ENCODE data around the gene WSB1.
A peak's percentile ranks its signal among the peaks of the same experiment; 100 is the strongest.

The WSB1 gene

GRCh38 chr17:27256225-27257030 lies 37.5 kb upstream of the WSB1 start:
- no peaks in the 10 kb centered on the region for H3K27me3 ChIP-seq
- peak overlapping the region in 2 of 11 experiments; percentile 4 to 47; a peak in 1 of 22 replicates for H3K4me2 ChIP-seq
- H3K4me3 ChIP-seq: no peak overlapping the region
- H3K4me1 ChIP-seq: peaks cover 0 to 16% (median 0%) of the 10 kb centered on the region in 10 experiments; a peak in 4 of 20 replicates
- H4K20me1 ChIP-seq: no peaks in the 10 kb centered on the region
- no peak overlapping the region for H3K9ac ChIP-seq
- no peaks in the 10 kb centered on the region for H3K36me3 ChIP-seq
- no peak overlapping the region; a peak in 1 of 22 replicates for H3K27ac ChIP-seq
- TF ChIP-seq Cebpa-rat (IDR thresholded peaks at IDR 0.05): no peak
- H3K9me3 ChIP-seq (replicated peaks in 1 of 11): peaks cover 0 to 5% (median 3%) of the 10 kb centered on the region in 11 experiments; a peak in 4 of 22 replicates

DNA sequence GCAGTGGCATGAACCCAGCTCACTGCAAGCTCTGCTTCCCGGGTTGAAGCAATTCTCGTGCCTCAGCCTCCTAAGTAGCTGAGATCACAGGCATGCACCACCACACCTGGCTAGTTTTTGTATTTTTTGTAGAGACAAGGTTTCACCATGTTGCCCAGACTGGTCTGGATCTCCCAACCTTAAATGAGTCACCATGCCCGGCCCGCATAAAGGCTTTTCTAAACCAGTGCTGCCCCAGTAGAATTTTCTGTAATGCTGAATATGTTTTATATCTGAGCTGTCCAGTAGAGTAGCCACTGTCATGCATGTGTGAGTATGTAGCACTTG lies 36.9 kb upstream of the WSB1 start:
- H3K27me3 ChIP-seq: no peaks in the 10 kb centered on the region
- no peak overlapping the region for H3K4me3 ChIP-seq
- TF ChIP-seq Cebpa-rat (IDR thresholded peaks at IDR 0.05): no peak

DNA sequence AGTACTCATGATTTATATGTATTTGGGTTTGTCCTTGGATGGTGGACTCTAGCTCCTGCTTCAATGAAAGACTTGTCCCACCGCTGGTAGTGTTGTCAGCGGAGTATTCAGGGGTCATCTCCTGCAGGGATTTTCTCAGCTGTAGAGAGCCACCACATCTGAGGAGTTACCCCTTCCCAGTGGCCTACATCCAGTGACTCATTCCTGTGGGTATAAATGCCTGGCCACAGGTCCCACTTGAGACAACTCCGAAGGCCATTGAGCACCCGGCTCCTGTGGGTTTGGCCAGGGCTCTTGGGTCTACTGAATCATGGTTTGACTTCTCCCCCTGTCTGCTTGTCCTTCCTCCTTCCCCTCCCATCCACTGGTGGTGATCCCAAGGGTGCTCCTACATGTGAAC lies 34.6 kb upstream of the WSB1 start:
- Histone ChIP-seq H3K9me3 (replicated peaks in 1 of 11) (no peaks in the 10 kb centered on the region), H3K4me2 (no peak overlapping the region), H3K27me3 (no peaks in the 10 kb centered on the region), H3K4me3 (no peak overlapping the region), H3K9ac (no peak overlapping the region), H3K4me1 (peaks cover 0 to 26% (median 0%) of the 10 kb centered on the region in 10 experiments; a peak in 4 of 20 replicates), H3K36me3 (no peaks in the 10 kb centered on the region), H4K20me1 (no peaks in the 10 kb centered on the region), H3K27ac (no peak overlapping the region)
- no peak for TF ChIP-seq Cebpa-rat (IDR thresholded peaks at IDR 0.05)

More for the DNA sequence above, 36.9 kb upstream of the WSB1 start:
- H3K36me3 ChIP-seq: no peaks in the 10 kb centered on the region
- H3K9me3 ChIP-seq (replicated peaks in 1 of 11): peaks cover 0 to 5% (median 3%) of the 10 kb centered on the region in 11 experiments; a peak in 4 of 22 replicates
- H3K4me2 ChIP-seq: peak overlapping the region in 2 of 11 experiments; percentile 4 to 47; a peak in 1 of 22 replicates
- peaks cover 0 to 16% (median 0%) of the 10 kb centered on the region in 10 experiments; a peak in 4 of 20 replicates for H3K4me1 ChIP-seq
- H3K9ac ChIP-seq: no peak overlapping the region
- H3K27ac ChIP-seq: no peak overlapping the region
- H4K20me1 ChIP-seq: no peaks in the 10 kb centered on the region

- no peak overlapping the region for H3K27ac ChIP-seq
- no peaks in the 10 kb centered on the region for H4K20me1 ChIP-seq
- H3K9me3 ChIP-seq (replicated peaks in 1 of 11): no peaks in the 10 kb centered on the region
- H3K27me3 ChIP-seq: no peaks in the 10 kb centered on the region
- 0 out of 22 replicates have a peak overlapping the region, but pooled peaks of 1 of the 11 experiments have one; percentile 43 for H3K4me2 ChIP-seq
- H3K4me3 ChIP-seq: no peak overlapping the region
- H3K36me3 ChIP-seq: no peaks in the 10 kb centered on the region
- peaks cover 0 to 18% (median 0%) of the 10 kb centered on the region in 10 experiments; a peak in 4 of 20 replicates for H3K4me1 ChIP-seq
- no peak for TF ChIP-seq Cebpa-rat (IDR thresholded peaks at IDR 0.05)
- H3K9ac ChIP-seq: no peak overlapping the region
Observed at GRCh38 chr17:27263386-27263785, 30.5 kb upstream of the WSB1 start.

DNA sequence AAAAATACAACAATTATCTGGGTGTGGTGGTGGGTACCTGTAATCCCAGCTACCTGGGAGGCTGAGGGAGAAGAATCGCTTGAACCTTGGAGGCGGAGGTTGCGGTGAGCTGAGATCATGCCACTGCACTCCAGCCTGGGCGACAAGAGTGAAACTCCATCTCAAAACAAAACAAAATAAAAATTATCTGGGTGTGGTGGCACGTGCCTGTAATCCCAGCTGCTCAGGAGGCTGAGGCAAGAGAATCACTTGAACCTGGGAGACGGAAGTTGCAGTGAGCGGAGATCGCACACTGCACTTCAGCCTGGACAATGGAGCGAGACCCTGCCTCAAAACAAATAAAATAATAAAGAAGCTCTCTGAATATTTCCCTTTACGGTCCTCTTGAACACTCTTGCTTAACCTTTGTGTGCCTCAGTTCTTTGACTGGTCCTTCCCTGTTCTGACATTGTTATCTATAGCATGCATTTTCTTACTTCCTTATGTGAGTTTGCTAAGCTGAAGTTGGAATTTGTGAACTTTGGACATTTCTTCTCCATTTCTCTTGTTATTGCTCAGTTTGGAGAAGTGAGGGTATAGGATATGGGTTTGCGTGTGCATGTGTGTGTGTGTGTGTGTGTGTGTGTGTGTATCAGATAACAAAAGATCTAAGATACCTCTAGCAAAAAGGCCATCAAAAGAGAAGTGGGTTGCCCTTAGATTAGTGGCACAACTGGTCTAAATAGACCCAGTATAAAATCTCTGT lies 29.7 kb upstream of the WSB1 start:
- TF ChIP-seq Cebpa-rat (IDR thresholded peaks at IDR 0.05): no peak
- H4K20me1 ChIP-seq: no peaks in the 10 kb centered on the region
- H3K36me3 ChIP-seq: no peaks in the 10 kb centered on the region
- H3K9me3 ChIP-seq (replicated peaks in 1 of 11): no peaks in the 10 kb centered on the region
- no peaks in the 10 kb centered on the region for H3K27me3 ChIP-seq
- no peak overlapping the region for H3K4me3 ChIP-seq
- peaks cover 0 to 18% (median 0%) of the 10 kb centered on the region in 10 experiments; a peak in 4 of 20 replicates for H3K4me1 ChIP-seq
- no peak overlapping the region for H3K9ac ChIP-seq
- peak overlapping the region in 2 of 11 experiments; percentile 43 to 54; a peak in 4 of 22 replicates for H3K4me2 ChIP-seq
- H3K27ac ChIP-seq: peak overlapping the region in 2 of 11 experiments; percentile 2 to 10; a peak in 1 of 22 replicates

DNA sequence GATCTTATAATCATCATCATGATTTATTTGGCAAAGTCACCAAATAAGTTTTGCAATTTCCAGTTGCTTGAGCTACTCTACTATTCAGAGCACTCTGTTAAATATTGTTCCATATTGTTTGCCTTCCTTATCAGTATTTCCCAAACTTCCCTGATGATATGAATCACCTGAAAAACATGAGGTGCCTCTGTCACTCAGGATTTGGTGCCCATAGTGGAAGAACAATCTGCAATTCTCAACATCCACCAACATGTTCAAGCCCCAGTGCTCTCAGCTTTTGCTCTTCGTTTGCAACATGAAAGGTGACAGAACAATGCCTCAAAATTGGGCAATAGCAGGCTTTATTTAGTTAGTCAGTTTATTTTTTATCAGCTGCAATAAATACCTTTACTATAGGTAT lies 28.6 kb upstream of the WSB1 start:
- Histone ChIP-seq H4K20me1 (no peaks in the 10 kb centered on the region), H3K4me3 (no peak overlapping the region), H3K4me2 (no peak overlapping the region), H3K27ac (no peak overlapping the region), H3K9ac (no peak overlapping the region), H3K4me1 (peaks cover 0 to 18% (median 0%) of the 10 kb centered on the region in 10 experiments; a peak in 4 of 20 replicates), H3K36me3 (no peaks in the 10 kb centered on the region), H3K27me3 (no peaks in the 10 kb centered on the region), H3K9me3 (replicated peaks in 1 of 11) (no peaks in the 10 kb centered on the region)
- no peak for TF ChIP-seq Cebpa-rat (IDR thresholded peaks at IDR 0.05)

- no peak for TF ChIP-seq Cebpa-rat (IDR thresholded peaks at IDR 0.05)
Observed at GRCh38 chr17:27266228-27266627, 27.7 kb upstream of the WSB1 start.

DNA sequence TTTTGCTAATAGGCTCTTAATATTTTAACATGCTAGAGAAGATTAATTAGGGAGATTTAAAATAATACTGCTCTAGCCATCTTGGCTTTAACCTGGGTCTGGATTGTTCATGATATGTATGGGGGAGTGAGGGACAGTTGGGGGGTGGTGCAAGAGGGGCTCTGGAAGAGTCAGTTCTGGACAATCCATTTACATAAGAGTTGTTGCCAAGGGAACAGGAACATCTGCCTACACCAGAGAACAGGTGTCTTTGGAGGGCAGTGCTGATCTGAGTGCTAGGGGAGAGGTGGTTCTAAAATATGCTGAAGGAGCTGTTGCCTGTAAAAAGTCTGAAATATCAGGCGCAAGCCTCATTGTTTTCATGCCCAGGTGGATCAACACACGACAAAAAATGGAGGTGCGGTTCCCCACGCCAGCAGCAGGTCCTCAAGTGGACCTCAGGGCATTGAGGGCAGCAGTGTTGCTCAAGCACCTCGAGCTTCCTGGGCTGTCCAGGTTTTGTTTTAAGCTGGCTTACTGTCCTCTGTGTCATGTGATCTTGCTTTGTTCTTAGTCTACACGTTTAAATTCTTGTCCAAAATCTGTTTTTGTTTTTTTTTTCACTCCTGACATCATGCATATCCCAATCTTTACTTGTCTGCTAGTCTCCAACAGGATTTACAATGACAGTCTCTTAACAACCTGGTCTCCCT lies 25.4 kb upstream of the WSB1 start:
- H4K20me1 ChIP-seq: no peaks in the 10 kb centered on the region

More at GRCh38 chr17:27266228-27266627, 27.7 kb upstream of the WSB1 start:
- no peaks in the 10 kb centered on the region for H3K36me3 ChIP-seq
- H3K4me1 ChIP-seq: peaks cover 0 to 18% (median 0%) of the 10 kb centered on the region in 10 experiments; a peak in 4 of 20 replicates
- H3K27ac ChIP-seq: no peak overlapping the region
- H3K9me3 ChIP-seq (replicated peaks in 1 of 11): no peaks in the 10 kb centered on the region
- H3K27me3 ChIP-seq: no peaks in the 10 kb centered on the region
- H3K4me2 ChIP-seq: no peak overlapping the region
- H4K20me1 ChIP-seq: no peaks in the 10 kb centered on the region
- H3K4me3 ChIP-seq: no peak overlapping the region
- no peak overlapping the region for H3K9ac ChIP-seq

DNA sequence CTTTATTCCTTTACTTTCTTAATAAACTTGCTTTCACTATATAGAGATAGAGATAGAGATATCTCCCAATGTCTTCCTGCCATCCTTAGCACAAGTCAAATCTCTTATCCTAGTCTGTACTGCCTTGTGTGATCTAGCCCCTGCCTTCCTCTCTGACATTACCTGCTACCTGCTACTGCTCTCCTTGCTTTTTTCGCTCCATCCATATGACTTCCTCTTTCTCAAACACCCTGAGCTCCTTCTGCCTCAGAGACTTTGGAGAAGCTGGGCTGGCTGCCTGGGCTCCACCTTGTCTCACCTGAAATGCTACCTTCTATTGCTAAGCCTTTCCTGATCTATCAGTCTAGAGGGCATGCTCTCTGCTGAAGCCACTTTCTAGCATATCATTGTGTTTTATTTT lies 24.7 kb upstream of the WSB1 start:
- Histone ChIP-seq H3K4me3 (no peak overlapping the region), H3K27ac (no peak overlapping the region), H3K9me3 (replicated peaks in 1 of 11) (no peaks in the 10 kb centered on the region), H4K20me1 (no peaks in the 10 kb centered on the region), H3K27me3 (no peaks in the 10 kb centered on the region), H3K4me1 (peaks cover 0 to 9% (median 0%) of the 10 kb centered on the region in 10 experiments; a peak in 4 of 20 replicates), H3K4me2 (no peak overlapping the region), H3K36me3 (no peaks in the 10 kb centered on the region), H3K9ac (no peak overlapping the region)
- TF ChIP-seq Cebpa-rat (IDR thresholded peaks at IDR 0.05): no peak

More for the DNA sequence above, 25.4 kb upstream of the WSB1 start:
- H3K9ac ChIP-seq: no peak overlapping the region
- H3K4me3 ChIP-seq: no peak overlapping the region
- no peak overlapping the region for H3K27ac ChIP-seq
- no peak for TF ChIP-seq Cebpa-rat (IDR thresholded peaks at IDR 0.05)
- no peak overlapping the region for H3K4me2 ChIP-seq
- no peaks in the 10 kb centered on the region for H3K9me3 ChIP-seq (replicated peaks in 1 of 11)
- no peaks in the 10 kb centered on the region for H3K36me3 ChIP-seq
- peaks cover 0 to 16% (median 0%) of the 10 kb centered on the region in 10 experiments; a peak in 4 of 20 replicates for H3K4me1 ChIP-seq
- no peaks in the 10 kb centered on the region for H3K27me3 ChIP-seq
